Spinal cord (tissue), 10 donors: Measurements from ENCODE around the gene GNAS-AS1. TPM values are rescaled to one million over a fixed set of nuclear protein-coding genes. Genes with fewer than 3 reads are reported as not detected.

Experiments used
- DNase-seq, 6 donors: peaks; one replicate each; pipeline versions ENCODE4 v3.0.0 to v3.0.0-alpha.2; 2013 to 2015; ENCODE audit warnings: low spot score in 6 of 6, low read depth in 4 of 6
- H3K27ac ChIP-seq: one replicate; pipeline ENCODE4 v1.5.1; 2013; ENCODE audit warnings: low read depth, low read length, control low read depth
- H3K27me3 ChIP-seq: one replicate; pipeline ENCODE4 v1.6.1; 2013; ENCODE audit warnings: low read length; ENCODE audit not compliant: control insufficient read depth, insufficient read depth
- H3K36me3 ChIP-seq: one replicate; pipeline ENCODE4 v1.6.1; 2013; ENCODE audit warnings: low read length; ENCODE audit not compliant: control insufficient read depth, insufficient read depth
- H3K4me1 ChIP-seq: one replicate; pipeline ENCODE4 v1.6.1; 2013; ENCODE audit warnings: low read length; ENCODE audit not compliant: control insufficient read depth, insufficient read depth
- H3K4me3 ChIP-seq: one replicate; pipeline ENCODE4 v1.5.1; 2013; ENCODE audit warnings: low read depth, low read length, control low read depth
- H3K9me3 ChIP-seq: one replicate; pipeline ENCODE4 v1.6.1; 2013; ENCODE audit warnings: low read length; ENCODE audit not compliant: control insufficient read depth, insufficient read depth
- WGBS: methylation state at CpG from one replicate; pipeline ENCODE4 v1.1.5; 2013; ENCODE audit warnings: missing lambda C conversion rate; ENCODE audit not compliant: insufficient coverage; 5-methylcytosine and 5-hydroxymethylcytosine counted together
- polyA plus RNA-seq, 2 donors: library from polyadenylated mRNA; unstranded; fragments of 120-200 nt; gene quantifications; one replicate each; pipeline ENCODE4 v1.2.1, GENCODE V29; 2013; ENCODE audit not compliant: insufficient read length in 2 of 2
- total RNA-seq, 2 donors: library from RNA; depleted of rRNA in 1 of 2; stranded (reverse); fragments of 120-200 nt in 1 of 2; fragments of >200 nt in 1 of 2; gene quantifications; one replicate each; pipeline versions ENCODE4 v1.2.3 to v1.2.4, GENCODE V29; 2013 to 2014
- donor health status: healthy.

The GNAS-AS1 gene
- total and polyA plus RNA-seq, 4 donors, result 0.30 to 1.2 (median 0.84) TPM

DNA sequence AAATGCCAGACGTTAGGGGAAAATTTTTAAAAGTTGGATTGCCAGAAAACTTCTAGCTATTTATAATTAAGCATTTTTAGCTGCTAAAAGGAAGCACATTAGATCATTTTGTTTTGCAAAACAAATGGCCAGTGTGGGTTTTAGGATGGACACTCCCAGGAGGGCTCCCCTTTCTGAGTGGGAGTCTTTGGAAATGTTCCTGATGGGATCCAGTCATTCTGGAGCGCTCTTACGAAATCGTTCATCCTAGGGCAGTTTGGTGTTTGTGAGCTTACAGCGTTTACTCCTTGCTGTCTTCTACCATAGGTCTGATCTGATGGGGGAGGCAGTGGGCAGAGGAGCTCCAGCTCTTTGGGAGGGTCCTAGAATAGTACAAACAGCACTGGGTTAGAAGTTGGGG lies 16.5 kb upstream of the GNAS-AS1 start:
- no peaks in the 10 kb centered on the region for H3K36me3 ChIP-seq
- no peaks in the 10 kb centered on the region for H3K27me3 ChIP-seq
- no peaks in the 10 kb centered on the region for H3K9me3 ChIP-seq
- no peak for DNase-seq
- 91% methylated on average over 4 of the region's 5 CpGs for WGBS
- peaks cover 6% of the 10 kb centered on the region for H3K4me1 ChIP-seq
- H3K27ac ChIP-seq, result no peak overlapping the region
- H3K4me3 ChIP-seq, result no peak overlapping the region

DNA sequence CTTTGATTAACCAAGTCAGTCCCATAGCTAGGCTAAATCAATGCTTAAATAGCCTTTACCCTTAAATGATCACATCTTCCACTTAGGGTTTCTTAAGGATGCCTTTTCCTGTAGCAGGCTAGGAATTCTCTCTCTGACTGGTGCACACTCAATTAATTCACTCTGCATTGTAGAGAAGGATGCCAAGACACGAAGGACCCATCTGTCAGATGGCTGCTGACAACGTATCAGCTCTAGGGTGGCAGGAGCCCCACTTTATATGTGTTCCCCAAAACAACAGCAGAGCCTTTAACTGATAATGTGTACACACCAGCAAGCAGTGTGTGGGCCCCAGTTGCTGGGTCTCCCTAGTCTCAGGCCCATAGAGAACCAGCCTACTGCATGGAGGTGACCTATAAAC lies 15.1 kb upstream of the GNAS-AS1 start:
- WGBS, result no CpG with 5 or more reads among the region's 2 CpGs
- DNase-seq, result peak in 1 of 6 donors; percentile 54
- Histone ChIP-seq H3K27ac (no peak overlapping the region), H3K27me3 (no peaks in the 10 kb centered on the region), H3K4me1 (peaks cover 6% of the 10 kb centered on the region), H3K9me3 (no peaks in the 10 kb centered on the region), H3K36me3 (no peaks in the 10 kb centered on the region), H3K4me3 (no peak overlapping the region)

DNA sequence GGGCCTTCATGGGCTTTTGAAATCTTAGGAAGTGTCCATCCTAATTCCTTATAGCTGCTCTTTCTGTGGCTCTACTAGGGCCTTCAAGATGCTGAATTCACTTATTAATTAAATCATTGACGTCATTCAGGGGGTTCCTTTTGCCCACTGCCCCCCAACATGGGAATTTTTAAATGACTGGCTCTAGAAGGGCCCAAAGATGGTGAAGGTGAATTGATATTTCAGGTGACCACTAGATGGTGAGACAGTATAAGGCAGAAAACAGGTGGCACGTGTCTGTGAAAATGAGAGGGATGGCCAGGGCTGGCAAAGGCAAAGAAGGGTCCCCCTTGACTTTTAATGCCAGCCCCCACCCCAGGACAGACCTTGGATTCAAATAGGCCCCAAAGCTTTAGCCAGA lies 13.6 kb upstream of the GNAS-AS1 start:
- peak in 1 of 6 donors; percentile 51 for DNase-seq
- Histone ChIP-seq H3K4me1 (no peaks in the 10 kb centered on the region), H3K36me3 (no peaks in the 10 kb centered on the region), H3K27me3 (no peaks in the 10 kb centered on the region), H3K27ac (no peak overlapping the region), H3K9me3 (no peaks in the 10 kb centered on the region), H3K4me3 (no peak overlapping the region)
- WGBS, result no CpG with 5 or more reads among the region's 2 CpGs

DNA sequence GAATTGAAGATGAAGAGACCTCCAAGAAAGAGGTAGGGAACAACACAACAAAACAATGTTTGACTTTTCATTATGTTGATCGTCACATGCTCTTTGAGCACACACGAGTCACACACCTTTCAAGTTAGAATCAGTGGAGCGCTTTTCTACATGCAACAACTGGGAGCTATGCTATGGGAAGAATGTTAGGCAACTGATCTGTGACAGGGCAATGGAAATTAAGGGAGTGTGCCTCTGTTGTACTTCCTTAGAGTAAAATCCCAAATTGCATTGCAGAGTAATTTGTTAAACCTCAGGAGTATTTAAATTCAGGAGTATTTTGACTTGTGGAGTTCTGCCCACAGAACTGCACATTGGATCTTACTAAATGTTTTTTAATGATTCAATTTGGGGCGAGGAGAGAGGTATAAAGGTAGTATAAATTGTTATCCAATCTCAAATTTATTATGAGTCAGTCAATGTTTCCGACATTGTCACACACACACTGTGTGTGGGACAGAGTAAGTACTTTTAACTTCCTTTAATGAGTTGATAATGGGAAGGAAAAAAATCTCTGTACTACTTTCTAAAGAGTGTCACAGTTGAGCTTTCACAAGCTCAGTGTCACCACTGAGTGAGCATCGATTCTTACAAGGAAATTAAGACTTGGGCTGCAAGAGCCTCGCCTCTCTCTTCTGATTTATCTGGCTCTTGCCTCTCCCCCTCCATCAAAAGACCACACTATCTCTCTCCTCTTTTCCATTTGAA lies 12.5 kb upstream of the GNAS-AS1 start:
- Histone ChIP-seq H3K36me3 (no peaks in the 10 kb centered on the region), H3K4me1 (no peaks in the 10 kb centered on the region), H3K27ac (no peak overlapping the region), H3K27me3 (peaks cover 2% of the 10 kb centered on the region), H3K9me3 (no peaks in the 10 kb centered on the region), H3K4me3 (no peak overlapping the region)
- DNase-seq, result no peak
- 82% methylated on average over 3 of the region's 7 CpGs for WGBS

DNA sequence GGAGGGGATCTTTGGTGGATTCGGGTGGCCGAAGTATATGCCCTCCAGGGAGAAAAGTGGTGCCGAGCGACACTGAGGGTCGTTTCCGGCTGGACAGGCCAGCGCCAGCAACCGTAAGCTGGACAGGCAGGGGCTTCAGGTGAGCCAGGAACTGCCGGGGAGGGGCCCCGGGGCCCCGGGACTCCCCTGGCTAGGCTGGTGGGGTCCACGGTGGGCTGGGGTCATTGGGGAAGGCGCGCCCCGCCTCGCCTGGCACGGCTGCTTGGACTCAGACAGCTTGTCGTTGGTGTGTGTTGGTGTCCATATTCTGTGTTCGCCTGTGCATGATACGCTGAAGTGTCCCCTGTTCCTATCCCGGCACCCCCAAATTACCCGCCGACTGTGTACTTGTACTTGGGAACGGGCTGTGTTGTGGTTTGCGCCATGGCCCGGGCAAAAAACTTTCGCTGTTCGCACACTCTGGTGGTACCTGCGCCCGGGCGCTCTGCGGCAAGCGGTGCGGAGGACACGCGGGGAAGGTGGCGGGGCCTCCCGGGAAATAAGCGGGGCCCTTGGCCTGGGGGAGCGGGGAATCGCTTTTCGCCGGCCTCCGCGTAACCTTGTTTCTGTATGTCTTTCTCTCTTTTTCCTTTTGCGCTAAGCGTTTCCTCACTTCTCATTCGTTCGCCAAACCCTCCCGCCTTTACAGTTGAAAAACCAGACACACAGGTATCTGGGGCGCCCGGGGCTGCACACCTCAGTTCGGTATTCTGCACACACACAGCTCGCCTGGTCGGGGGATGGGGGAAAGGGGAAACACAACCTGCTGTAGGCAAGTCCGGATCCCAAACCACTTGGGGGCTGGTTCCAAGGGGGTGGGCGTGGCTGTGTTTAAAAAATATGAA lies 5.0 kb upstream of the GNAS-AS1 start:
- H3K36me3 ChIP-seq, result no peaks in the 10 kb centered on the region
- no peak overlapping the region for H3K27ac ChIP-seq
- H3K9me3 ChIP-seq, result no peaks in the 10 kb centered on the region
- 56% methylated on average over 50 of the region's 57 CpGs for WGBS
- DNase-seq, result no peak
- no peak overlapping the region for H3K4me3 ChIP-seq
- H3K4me1 ChIP-seq, result peaks cover 41% of the 10 kb centered on the region
- peaks cover 59% of the 10 kb centered on the region for H3K27me3 ChIP-seq

DNA sequence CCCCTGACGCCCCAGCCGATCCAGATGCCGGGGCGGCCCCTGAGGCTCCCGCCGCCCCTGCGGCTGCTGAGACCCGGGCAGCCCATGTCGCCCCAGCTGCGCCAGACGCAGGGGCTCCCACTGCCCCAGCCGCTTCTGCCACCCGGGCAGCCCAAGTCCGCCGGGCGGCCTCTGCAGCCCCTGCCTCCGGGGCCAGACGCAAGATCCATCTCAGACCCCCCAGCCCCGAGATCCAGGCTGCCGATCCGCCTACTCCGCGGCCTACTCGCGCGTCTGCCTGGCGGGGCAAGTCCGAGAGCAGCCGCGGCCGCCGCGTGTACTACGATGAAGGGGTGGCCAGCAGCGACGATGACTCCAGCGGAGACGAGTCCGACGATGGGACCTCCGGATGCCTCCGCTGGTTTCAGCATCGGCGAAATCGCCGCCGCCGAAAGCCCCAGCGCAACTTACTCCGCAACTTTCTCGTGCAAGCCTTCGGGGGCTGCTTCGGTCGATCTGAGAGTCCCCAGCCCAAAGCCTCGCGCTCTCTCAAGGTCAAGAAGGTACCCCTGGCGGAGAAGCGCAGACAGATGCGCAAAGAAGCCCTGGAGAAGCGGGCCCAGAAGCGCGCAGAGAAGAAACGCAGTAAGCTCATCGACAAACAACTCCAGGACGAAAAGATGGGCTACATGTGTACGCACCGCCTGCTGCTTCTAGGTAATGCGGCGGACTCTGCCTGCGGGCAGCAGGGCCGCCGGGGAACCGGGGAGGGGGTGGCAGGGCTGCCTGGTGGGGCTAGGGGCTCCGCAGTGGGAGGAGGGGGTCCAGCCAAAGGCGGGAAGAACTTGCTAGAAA lies 4.2 kb upstream of the GNAS-AS1 start:
- no peaks in the 10 kb centered on the region for H3K36me3 ChIP-seq
- WGBS, result 42% methylated on average over 75 of the region's 75 CpGs
- no peak overlapping the region for H3K27ac ChIP-seq
- no peak for DNase-seq
- no peak overlapping the region for H3K4me3 ChIP-seq
- no peaks in the 10 kb centered on the region for H3K9me3 ChIP-seq
- H3K27me3 ChIP-seq, result peaks cover 61% of the 10 kb centered on the region
- H3K4me1 ChIP-seq, result peaks cover 43% of the 10 kb centered on the region

DNA sequence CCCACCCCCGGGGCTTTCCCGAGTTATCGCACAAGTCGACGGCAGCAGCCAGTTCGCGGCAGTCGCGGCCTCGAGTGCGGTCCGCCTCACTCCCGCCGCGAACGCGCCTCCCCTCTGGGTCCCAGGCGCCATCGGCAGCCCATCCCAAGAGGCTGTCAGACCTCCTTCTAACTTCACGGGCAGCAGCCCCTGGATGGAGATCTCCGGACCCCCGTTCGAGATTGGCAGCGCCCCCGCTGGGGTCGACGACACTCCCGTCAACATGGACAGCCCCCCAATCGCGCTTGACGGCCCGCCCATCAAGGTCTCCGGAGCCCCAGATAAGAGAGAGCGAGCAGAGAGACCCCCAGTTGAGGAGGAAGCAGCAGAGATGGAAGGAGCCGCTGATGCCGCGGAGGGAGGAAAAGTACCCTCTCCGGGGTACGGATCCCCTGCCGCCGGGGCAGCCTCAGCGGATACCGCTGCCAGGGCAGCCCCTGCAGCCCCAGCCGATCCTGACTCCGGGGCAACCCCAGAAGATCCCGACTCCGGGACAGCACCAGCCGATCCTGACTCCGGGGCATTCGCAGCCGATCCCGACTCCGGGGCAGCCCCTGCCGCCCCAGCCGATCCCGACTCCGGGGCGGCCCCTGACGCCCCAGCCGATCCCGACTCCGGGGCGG lies 3.4 kb upstream of the GNAS-AS1 start:
- 44% methylated on average over 63 of the region's 63 CpGs for WGBS
- no peaks in the 10 kb centered on the region for H3K36me3 ChIP-seq
- H3K4me3 ChIP-seq, result peak overlapping the region; percentile 10
- H3K9me3 ChIP-seq, result no peaks in the 10 kb centered on the region
- no peak for DNase-seq
- H3K4me1 ChIP-seq, result peaks cover 44% of the 10 kb centered on the region
- H3K27ac ChIP-seq, result no peak overlapping the region
- peaks cover 61% of the 10 kb centered on the region for H3K27me3 ChIP-seq

DNA sequence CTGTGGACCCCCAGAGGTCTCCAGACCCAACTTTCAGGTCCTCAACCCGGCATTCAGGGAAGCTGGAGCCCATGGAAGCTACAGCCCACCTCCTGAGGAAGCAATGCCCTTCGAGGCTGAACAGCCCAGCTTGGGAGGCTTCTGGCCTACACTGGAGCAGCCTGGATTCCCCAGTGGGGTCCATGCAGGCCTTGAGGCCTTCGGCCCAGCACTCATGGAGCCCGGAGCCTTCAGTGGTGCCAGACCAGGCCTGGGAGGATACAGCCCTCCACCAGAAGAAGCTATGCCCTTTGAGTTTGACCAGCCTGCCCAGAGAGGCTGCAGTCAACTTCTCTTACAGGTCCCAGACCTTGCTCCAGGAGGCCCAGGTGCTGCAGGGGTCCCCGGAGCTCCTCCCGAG lies 2.8 kb upstream of the GNAS-AS1 start:
- 79% methylated on average over 6 of the region's 6 CpGs for WGBS
- Histone ChIP-seq H3K4me3 (no peak overlapping the region), H3K36me3 (no peaks in the 10 kb centered on the region), H3K9me3 (no peaks in the 10 kb centered on the region), H3K27ac (no peak overlapping the region), H3K27me3 (peaks cover 59% of the 10 kb centered on the region), H3K4me1 (peaks cover 45% of the 10 kb centered on the region)
- no peak for DNase-seq
